Neural cell (in vitro differentiated cells): Measurements from ENCODE around the gene ARHGAP10. TPM values are rescaled to one million over a fixed set of nuclear protein-coding genes. Genes with fewer than 3 reads are reported as not detected.

Experiments used
- H2AFZ ChIP-seq: fragments of 200-600, 300-800 bp; sonication (generic), shearing (Covaris generic); 2 replicates; pipeline ENCODE4 v1.6.0; 2014; ENCODE audit warnings: low read depth, mild to moderate bottlenecking, antibody characterized with exemption, low read length, moderate library complexity
- H3F3A ChIP-seq: fragments of 200-600 bp; shearing (Covaris generic); 2 replicates; pipeline ENCODE4 v1.6.1; 2016; ENCODE audit warnings: mild to moderate bottlenecking, moderate library complexity, mixed read lengths, antibody characterized with exemption, low read length; ENCODE audit not compliant: insufficient read depth, poor library complexity, severe bottlenecking
- H3K27ac ChIP-seq: fragments of 200-600, 300-800 bp; sonication (generic), shearing (Covaris generic); 2 replicates; pipeline ENCODE4 v1.5.1; 2014; ENCODE audit warnings: mild to moderate bottlenecking, low read length, moderate library complexity
- H3K27me3 ChIP-seq: fragments of 300-800, 200-600 bp; sonication (generic), shearing (Covaris generic); 2 replicates; pipeline ENCODE4 v1.6.0; 2014; ENCODE audit warnings: mild to moderate bottlenecking, low read depth, low read length, moderate library complexity; ENCODE audit not compliant: insufficient read depth
- H3K36me3 ChIP-seq: fragments of 300-800, 200-600 bp; sonication (generic), shearing (Covaris generic); 2 replicates; pipeline ENCODE4 v1.5.1; 2014; ENCODE audit warnings: mild to moderate bottlenecking, antibody characterized with exemption, low read length, moderate library complexity; ENCODE audit not compliant: insufficient read depth
- H3K4me2 ChIP-seq: fragments of 300-800, 200-600 bp; sonication (generic), shearing (Covaris generic); 2 replicates; pipeline ENCODE4 v1.6.0; 2014; ENCODE audit warnings: mild to moderate bottlenecking, low read length
- H3K4me3 ChIP-seq: fragments of 300-800, 200-600 bp; sonication (generic), shearing (Covaris generic); 2 replicates; pipeline ENCODE4 v1.5.1; 2014; ENCODE audit warnings: mild to moderate bottlenecking, low read length, moderate library complexity
- H3K79me2 ChIP-seq: fragments of 200-600 bp; shearing (Covaris generic); replicated peaks from 2 replicates; pipeline ENCODE4 v1.6.0; 2014; ENCODE audit warnings: mild to moderate bottlenecking, low read length, moderate library complexity; ENCODE audit not compliant: insufficient read depth
- H3K9ac ChIP-seq: fragments of 300-800, 200-600 bp; sonication (generic), shearing (Covaris generic); 2 replicates; pipeline ENCODE4 v1.6.1; 2016; ENCODE audit warnings: mild to moderate bottlenecking, low read length, mixed read lengths
- H3K9me2 ChIP-seq: fragments of 200-600 bp; shearing (Covaris generic); 2 replicates; pipeline ENCODE4 v1.6.1; 2016; ENCODE audit warnings: mild to moderate bottlenecking, low read length, mixed read lengths; ENCODE audit not compliant: insufficient read depth
- H3K9me3 ChIP-seq: fragments of 200-600, 300-800 bp; sonication (generic), shearing (Covaris generic); 2 replicates; pipeline ENCODE4 v1.6.1; 2016; ENCODE audit warnings: mild to moderate bottlenecking, mixed run types, low read length, moderate library complexity, mixed read lengths
- H4K20me1 ChIP-seq: fragments of 200-600 bp; shearing (Covaris generic); 2 replicates; pipeline ENCODE4 v1.6.1; 2016; ENCODE audit warnings: mild to moderate bottlenecking, mixed run types; ENCODE audit not compliant: insufficient read depth
- CTCF ChIP-seq: fragments of 450-650 bp; IDR thresholded peaks from 2 replicates; pipeline ENCODE4 v1.5.1; 2014; ENCODE audit warnings: antibody characterized with exemption, mild to moderate bottlenecking, moderate library complexity; ENCODE audit not compliant: poor library complexity, severe bottlenecking
- EP300 ChIP-seq: fragments of 450-650 bp; conservative IDR thresholded peaks from 2 replicates; pipeline ENCODE4 v1.6.1; 2014; ENCODE audit warnings: antibody characterized with exemption, mild to moderate bottlenecking, moderate library complexity; ENCODE audit not compliant: poor library complexity, severe bottlenecking
- EZH2 ChIP-seq: fragments of 200-600, 300-800 bp; shearing (Covaris generic), sonication (generic); IDR thresholded peaks from 2 replicates; pipeline ENCODE4 v1.6.1; 2014; ENCODE audit warnings: antibody characterized with exemption, low read length, borderline replicate concordance, mild to moderate bottlenecking; ENCODE audit not compliant: insufficient read depth, poor library complexity, severe bottlenecking
- MXI1 ChIP-seq: fragments of 450-650 bp; conservative IDR thresholded peaks from 2 replicates; pipeline ENCODE4 v1.6.1; 2014; ENCODE audit warnings: antibody characterized with exemption, mild to moderate bottlenecking; ENCODE audit not compliant: poor library complexity, severe bottlenecking
- POLR2AphosphoS5 ChIP-seq: IDR thresholded peaks from 2 replicates; pipeline ENCODE4 v1.6.1; 2012
- RAD21 ChIP-seq: fragments of 450-650 bp; conservative IDR thresholded peaks from 2 replicates; pipeline ENCODE4 v1.6.1; 2014; ENCODE audit warnings: antibody characterized with exemption, mild to moderate bottlenecking, moderate library complexity
- REST ChIP-seq: IDR thresholded peaks from 2 replicates; pipeline ENCODE4 v1.6.1; 2012; ENCODE audit warnings: borderline replicate concordance
- SMC3 ChIP-seq: fragments of 450-650 bp; conservative IDR thresholded peaks from 2 replicates; pipeline ENCODE4 v1.6.1; 2014; ENCODE audit warnings: antibody characterized with exemption, mild to moderate bottlenecking, moderate library complexity; ENCODE audit not compliant: poor library complexity
- TAF1 ChIP-seq: IDR thresholded peaks from 2 replicates; pipeline ENCODE4 v1.6.1; 2012; ENCODE audit warnings: low read depth
- polyA plus RNA-seq: library from polyadenylated mRNA; depleted of rRNA; stranded (reverse); fragments of >200 nt; gene quantifications from 2 replicates; pipeline ENCODE4 v1.2.3, GENCODE V29; 2014

ARHGAP10 gene
- polyA plus RNA-seq, 1 donor from 2014 or later, result 1.2 TPM

- no peaks in the 10 kb centered on the region for H3K27me3 ChIP-seq
- H3F3A ChIP-seq, result no peaks in the 10 kb centered on the region
- no peaks in the 10 kb centered on the region for H3K9me2 ChIP-seq
- H3K36me3 ChIP-seq, result no peaks in the 10 kb centered on the region
- no peak overlapping the region for H3K27ac ChIP-seq
- no peaks in the 10 kb centered on the region for H4K20me1 ChIP-seq
- H2AFZ ChIP-seq, result no peak overlapping the region
- H3K9ac ChIP-seq, result no peak overlapping the region
- H3K79me2 ChIP-seq, result no peaks in the 10 kb centered on the region
- no peak overlapping the region for H3K4me3 ChIP-seq
- H3K4me2 ChIP-seq, result no peak overlapping the region
- no peak for TF ChIP-seq REST
- no peak for TF ChIP-seq RAD21
- TF ChIP-seq POLR2AphosphoS5, result no peak
- TF ChIP-seq EZH2, result no peak
- TF ChIP-seq TAF1, result no peak
- TF ChIP-seq CTCF, result no peak
- H3K9me3 ChIP-seq, result no peaks in the 10 kb centered on the region
Observed at GRCh38 chr4:147839200-147839599, 107.3 kb downstream of the ARHGAP10 start.

- H3K4me3 ChIP-seq, result no peak overlapping the region
- H3F3A ChIP-seq, result no peaks in the 10 kb centered on the region
- H3K9me3 ChIP-seq, result no peaks in the 10 kb centered on the region
- no peaks in the 10 kb centered on the region for H3K9me2 ChIP-seq
- H4K20me1 ChIP-seq, result no peaks in the 10 kb centered on the region
- no peak overlapping the region for H3K4me2 ChIP-seq
- no peaks in the 10 kb centered on the region for H3K79me2 ChIP-seq
- no peak overlapping the region for H2AFZ ChIP-seq
- H3K9ac ChIP-seq, result no peak overlapping the region
- no peaks in the 10 kb centered on the region for H3K27me3 ChIP-seq
- H3K27ac ChIP-seq, result no peak overlapping the region
- TF ChIP-seq CTCF (no peak), EZH2 (no peak), POLR2AphosphoS5 (no peak), SMC3 (no peak), TAF1 (no peak), MXI1 (no peak), REST (no peak), RAD21 (no peak), EP300 (no peak)
- H3K36me3 ChIP-seq, result no peaks in the 10 kb centered on the region
Observed at GRCh38 chr4:147839663-147840062, 107.8 kb downstream of the ARHGAP10 start.
